Neural cell (in vitro differentiated cells): ENCODE measurements around the gene AKT1. TPM values are rescaled to one million over a fixed set of nuclear protein-coding genes. Genes with fewer than 3 reads are reported as not detected.

ENCODE experiments used
- H2AFZ ChIP-seq: fragments of 200-600, 300-800 bp; sonication (generic), shearing (Covaris generic); 2 replicates; pipeline ENCODE4 v1.6.0; 2014; ENCODE audit warnings: low read depth, mild to moderate bottlenecking, antibody characterized with exemption, low read length, moderate library complexity
- H3F3A ChIP-seq: fragments of 200-600 bp; shearing (Covaris generic); 2 replicates; pipeline ENCODE4 v1.6.1; 2016; ENCODE audit warnings: mild to moderate bottlenecking, moderate library complexity, mixed read lengths, antibody characterized with exemption, low read length; ENCODE audit not compliant: insufficient read depth, poor library complexity, severe bottlenecking
- H3K27ac ChIP-seq: fragments of 200-600, 300-800 bp; sonication (generic), shearing (Covaris generic); 2 replicates; pipeline ENCODE4 v1.5.1; 2014; ENCODE audit warnings: mild to moderate bottlenecking, low read length, moderate library complexity
- H3K27me3 ChIP-seq: fragments of 300-800, 200-600 bp; sonication (generic), shearing (Covaris generic); 2 replicates; pipeline ENCODE4 v1.6.0; 2014; ENCODE audit warnings: mild to moderate bottlenecking, low read depth, low read length, moderate library complexity; ENCODE audit not compliant: insufficient read depth
- H3K36me3 ChIP-seq: fragments of 300-800, 200-600 bp; sonication (generic), shearing (Covaris generic); 2 replicates; pipeline ENCODE4 v1.5.1; 2014; ENCODE audit warnings: mild to moderate bottlenecking, antibody characterized with exemption, low read length, moderate library complexity; ENCODE audit not compliant: insufficient read depth
- H3K4me2 ChIP-seq: fragments of 300-800, 200-600 bp; sonication (generic), shearing (Covaris generic); 2 replicates; pipeline ENCODE4 v1.6.0; 2014; ENCODE audit warnings: mild to moderate bottlenecking, low read length
- H3K4me3 ChIP-seq: fragments of 300-800, 200-600 bp; sonication (generic), shearing (Covaris generic); 2 replicates; pipeline ENCODE4 v1.5.1; 2014; ENCODE audit warnings: mild to moderate bottlenecking, low read length, moderate library complexity
- H3K79me2 ChIP-seq: fragments of 200-600 bp; shearing (Covaris generic); replicated peaks from 2 replicates; pipeline ENCODE4 v1.6.0; 2014; ENCODE audit warnings: mild to moderate bottlenecking, low read length, moderate library complexity; ENCODE audit not compliant: insufficient read depth
- H3K9ac ChIP-seq: fragments of 300-800, 200-600 bp; sonication (generic), shearing (Covaris generic); 2 replicates; pipeline ENCODE4 v1.6.1; 2016; ENCODE audit warnings: mild to moderate bottlenecking, low read length, mixed read lengths
- H3K9me2 ChIP-seq: fragments of 200-600 bp; shearing (Covaris generic); 2 replicates; pipeline ENCODE4 v1.6.1; 2016; ENCODE audit warnings: mild to moderate bottlenecking, low read length, mixed read lengths; ENCODE audit not compliant: insufficient read depth
- H3K9me3 ChIP-seq: fragments of 200-600, 300-800 bp; sonication (generic), shearing (Covaris generic); 2 replicates; pipeline ENCODE4 v1.6.1; 2016; ENCODE audit warnings: mild to moderate bottlenecking, mixed run types, low read length, moderate library complexity, mixed read lengths
- H4K20me1 ChIP-seq: fragments of 200-600 bp; shearing (Covaris generic); 2 replicates; pipeline ENCODE4 v1.6.1; 2016; ENCODE audit warnings: mild to moderate bottlenecking, mixed run types; ENCODE audit not compliant: insufficient read depth
- CTCF ChIP-seq: fragments of 450-650 bp; IDR thresholded peaks from 2 replicates; pipeline ENCODE4 v1.5.1; 2014; ENCODE audit warnings: antibody characterized with exemption, mild to moderate bottlenecking, moderate library complexity; ENCODE audit not compliant: poor library complexity, severe bottlenecking
- EP300 ChIP-seq: fragments of 450-650 bp; conservative IDR thresholded peaks from 2 replicates; pipeline ENCODE4 v1.6.1; 2014; ENCODE audit warnings: antibody characterized with exemption, mild to moderate bottlenecking, moderate library complexity; ENCODE audit not compliant: poor library complexity, severe bottlenecking
- EZH2 ChIP-seq: fragments of 200-600, 300-800 bp; shearing (Covaris generic), sonication (generic); IDR thresholded peaks from 2 replicates; pipeline ENCODE4 v1.6.1; 2014; ENCODE audit warnings: antibody characterized with exemption, low read length, borderline replicate concordance, mild to moderate bottlenecking; ENCODE audit not compliant: insufficient read depth, poor library complexity, severe bottlenecking
- MXI1 ChIP-seq: fragments of 450-650 bp; conservative IDR thresholded peaks from 2 replicates; pipeline ENCODE4 v1.6.1; 2014; ENCODE audit warnings: antibody characterized with exemption, mild to moderate bottlenecking; ENCODE audit not compliant: poor library complexity, severe bottlenecking
- POLR2AphosphoS5 ChIP-seq: IDR thresholded peaks from 2 replicates; pipeline ENCODE4 v1.6.1; 2012
- RAD21 ChIP-seq: fragments of 450-650 bp; conservative IDR thresholded peaks from 2 replicates; pipeline ENCODE4 v1.6.1; 2014; ENCODE audit warnings: antibody characterized with exemption, mild to moderate bottlenecking, moderate library complexity
- REST ChIP-seq: IDR thresholded peaks from 2 replicates; pipeline ENCODE4 v1.6.1; 2012; ENCODE audit warnings: borderline replicate concordance
- SMC3 ChIP-seq: fragments of 450-650 bp; conservative IDR thresholded peaks from 2 replicates; pipeline ENCODE4 v1.6.1; 2014; ENCODE audit warnings: antibody characterized with exemption, mild to moderate bottlenecking, moderate library complexity; ENCODE audit not compliant: poor library complexity
- TAF1 ChIP-seq: IDR thresholded peaks from 2 replicates; pipeline ENCODE4 v1.6.1; 2012; ENCODE audit warnings: low read depth
- polyA plus RNA-seq: library from polyadenylated mRNA; depleted of rRNA; stranded (reverse); fragments of >200 nt; gene quantifications from 2 replicates; pipeline ENCODE4 v1.2.3, GENCODE V29; 2014

The AKT1 gene
- polyA plus RNA-seq, 1 donor from 2014 or later = 159 TPM

- Histone ChIP-seq H4K20me1 (no peaks in the 10 kb centered on the region), H2AFZ (no peak overlapping the region), H3K79me2 (no peaks in the 10 kb centered on the region), H3K4me2 (no peak overlapping the region), H3K9me3 (no peaks in the 10 kb centered on the region), H3K36me3 (no peaks in the 10 kb centered on the region), H3K27me3 (no peaks in the 10 kb centered on the region), H3K9ac (no peak overlapping the region), H3K9me2 (no peaks in the 10 kb centered on the region), H3K4me3 (no peak overlapping the region), H3F3A (no peaks in the 10 kb centered on the region), H3K27ac (no peak overlapping the region)
- no peak for TF ChIP-seq EZH2
- TF ChIP-seq CTCF = no peak
- no peak for TF ChIP-seq SMC3
- TF ChIP-seq POLR2AphosphoS5 = no peak
- TF ChIP-seq REST = no peak
- no peak for TF ChIP-seq MXI1
- no peak for TF ChIP-seq RAD21
- TF ChIP-seq EP300 = no peak
- no peak for TF ChIP-seq TAF1
Measured at GRCh38 chr14:104746934-104747481, 48.5 kb downstream of the AKT1 start.

GRCh38 chr14:104746071-104746545 lies 49.4 kb downstream of the AKT1 start:
- Histone ChIP-seq H3K27me3 (no peaks in the 10 kb centered on the region), H2AFZ (no peak overlapping the region), H4K20me1 (no peaks in the 10 kb centered on the region), H3K27ac (no peak overlapping the region), H3K4me2 (no peak overlapping the region), H3F3A (no peaks in the 10 kb centered on the region), H3K79me2 (no peaks in the 10 kb centered on the region), H3K9ac (no peak overlapping the region), H3K4me3 (no peak overlapping the region), H3K9me3 (no peaks in the 10 kb centered on the region), H3K36me3 (no peaks in the 10 kb centered on the region), H3K9me2 (no peaks in the 10 kb centered on the region)
- TF ChIP-seq MXI1 = no peak
- no peak for TF ChIP-seq TAF1
- TF ChIP-seq POLR2AphosphoS5 = no peak
- TF ChIP-seq EZH2 = no peak
- no peak for TF ChIP-seq RAD21
- no peak for TF ChIP-seq EP300
- no peak for TF ChIP-seq REST
- TF ChIP-seq SMC3 = no peak
- no peak for TF ChIP-seq CTCF
